ENCODE results near the gene C4BPB. TPM values are rescaled to one million over a fixed set of nuclear protein-coding genes. Genes with fewer than 3 reads are reported as not detected.
A peak's percentile ranks its signal among the peaks of the same experiment; 100 is the strongest.
"Not testable (repeated sequence)": the region's sequence is repeated elsewhere in the genome, so short reads cannot be mapped to it uniquely, and the experiment has no call there.

The C4BPB gene
- 0.30 TPM for total RNA-seq
- long read RNA-seq = 0 reads

GRCh38 chr1:207088701-207089626 lies at the start of gene C4BPB:
Gene C4BPB (plus strand): TSS chr1:207088860. CDS start chr1:207089532, 672 bp downstream.
- no peak for DNase-seq
- no peak for TF ChIP-seq CTCF (IDR thresholded peaks at IDR 0.05; ENCODE audit: borderline replicate concordance)
- Histone ChIP-seq H3K27me3 (ENCODE audit: low read depth) (no peaks in the 10 kb centered on the region), H3K36me3 (no peaks in the 10 kb centered on the region), H3K4me1 (peaks cover 13% of the 10 kb centered on the region), H3K4me3 (no peak within 1 kb of the TSS), H3K9me3 (replicated peaks) (no peaks in the 10 kb centered on the region), H3K27ac (replicated peaks) (no peak within 1 kb of the TSS)
- intact Hi-C loops (cut with micrococcal nuclease) = no loop called here

GRCh38 chr1:207039380-207040180 lies 49.1 kb upstream of the C4BPB start:
- H3K9me3 ChIP-seq (replicated peaks) = no peaks in the 10 kb centered on the region
- no peaks in the 10 kb centered on the region for H3K27me3 ChIP-seq (ENCODE audit: low read depth)
- no peak overlapping the region for H3K4me3 ChIP-seq
- intact Hi-C loops (cut with micrococcal nuclease) = no loop called here
- no peak for DNase-seq
- no peaks in the 10 kb centered on the region for H3K36me3 ChIP-seq
- TF ChIP-seq CTCF (IDR thresholded peaks at IDR 0.05; ENCODE audit: borderline replicate concordance) = no peak
- H3K27ac ChIP-seq (replicated peaks) = peak overlapping the region; percentile 61
- peaks cover 24% of the 10 kb centered on the region for H3K4me1 ChIP-seq

GRCh38 chr1:207040181-207040533 lies 48.5 kb upstream of the C4BPB start:
- TF ChIP-seq CTCF (IDR thresholded peaks at IDR 0.05; ENCODE audit: borderline replicate concordance) = no peak
- H3K36me3 ChIP-seq = no peaks in the 10 kb centered on the region
- H3K4me1 ChIP-seq = peaks cover 30% of the 10 kb centered on the region
- no peak for DNase-seq
- H3K27me3 ChIP-seq (ENCODE audit: low read depth) = no peaks in the 10 kb centered on the region
- no peak overlapping the region for H3K4me3 ChIP-seq
- H3K9me3 ChIP-seq (replicated peaks) = no peaks in the 10 kb centered on the region
- H3K27ac ChIP-seq (replicated peaks) = peak overlapping the region; percentile 61
- intact Hi-C loops (cut with micrococcal nuclease) = no loop called here

- H3K4me3 ChIP-seq; H3K9me3 ChIP-seq (replicated peaks); intact Hi-C loops (cut with micrococcal nuclease); H3K36me3 ChIP-seq; H3K27ac ChIP-seq (replicated peaks); H3K27me3 ChIP-seq (ENCODE audit: low read depth); DNase-seq: not testable (repeated sequence)
- H3K4me1 ChIP-seq = peaks cover 42% of the 10 kb centered on the region
These were observed 47.3 kb upstream of the C4BPB start for GRCh38 chr1:207041397-207041796.

- DNase-seq = no peak
- peaks cover 19% of the 10 kb centered on the region for H3K36me3 ChIP-seq
- intact Hi-C loops (cut with micrococcal nuclease) = no loop called here
- H3K27ac ChIP-seq (replicated peaks) = no peak overlapping the region
- no peaks in the 10 kb centered on the region for H3K9me3 ChIP-seq (replicated peaks)
- no peak for TF ChIP-seq CTCF (IDR thresholded peaks at IDR 0.05; ENCODE audit: borderline replicate concordance)
- H3K4me3 ChIP-seq = no peak overlapping the region
- H3K4me1 ChIP-seq = peaks cover 72% of the 10 kb centered on the region
- no peaks in the 10 kb centered on the region for H3K27me3 ChIP-seq (ENCODE audit: low read depth)
These were observed 43.2 kb upstream of the C4BPB start for GRCh38 chr1:207045453-207045852.
